NB4 (cell line): ENCODE measurements around the gene SPC24.

ENCODE experiments used
- CTCF ChIP-seq: IDR thresholded peaks from one replicate; pipeline ENCODE4 v1.5.1; 2012; ENCODE audit warnings: low read depth, low read length
- MAX ChIP-seq: IDR thresholded peaks from 2 replicates; pipeline ENCODE4 v1.6.1; 2011; ENCODE audit warnings: low read depth, low read length
- POLR2A ChIP-seq: IDR thresholded peaks from 2 replicates; pipeline ENCODE4 v1.6.1; 2011; ENCODE audit warnings: mild to moderate bottlenecking; ENCODE audit not compliant: insufficient read length; ENCODE audit errors: extremely low read depth

GRCh38 chr19:11166281-11167142 is 10.9 kb upstream of the SPC24 start:
- TF ChIP-seq POLR2A (no peak), CTCF (no peak), MAX (no peak)
